ENCODE data around the gene RASSF3. TPM values are rescaled to one million over a fixed set of nuclear protein-coding genes. Genes with fewer than 3 reads are reported as not detected.

The RASSF3 gene, protein sequence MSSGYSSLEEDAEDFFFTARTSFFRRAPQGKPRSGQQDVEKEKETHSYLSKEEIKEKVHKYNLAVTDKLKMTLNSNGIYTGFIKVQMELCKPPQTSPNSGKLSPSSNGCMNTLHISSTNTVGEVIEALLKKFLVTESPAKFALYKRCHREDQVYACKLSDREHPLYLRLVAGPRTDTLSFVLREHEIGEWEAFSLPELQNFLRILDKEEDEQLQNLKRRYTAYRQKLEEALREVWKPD
- total RNA-seq: 43.0 and 46.9 TPM in 2 replicates

DNA sequence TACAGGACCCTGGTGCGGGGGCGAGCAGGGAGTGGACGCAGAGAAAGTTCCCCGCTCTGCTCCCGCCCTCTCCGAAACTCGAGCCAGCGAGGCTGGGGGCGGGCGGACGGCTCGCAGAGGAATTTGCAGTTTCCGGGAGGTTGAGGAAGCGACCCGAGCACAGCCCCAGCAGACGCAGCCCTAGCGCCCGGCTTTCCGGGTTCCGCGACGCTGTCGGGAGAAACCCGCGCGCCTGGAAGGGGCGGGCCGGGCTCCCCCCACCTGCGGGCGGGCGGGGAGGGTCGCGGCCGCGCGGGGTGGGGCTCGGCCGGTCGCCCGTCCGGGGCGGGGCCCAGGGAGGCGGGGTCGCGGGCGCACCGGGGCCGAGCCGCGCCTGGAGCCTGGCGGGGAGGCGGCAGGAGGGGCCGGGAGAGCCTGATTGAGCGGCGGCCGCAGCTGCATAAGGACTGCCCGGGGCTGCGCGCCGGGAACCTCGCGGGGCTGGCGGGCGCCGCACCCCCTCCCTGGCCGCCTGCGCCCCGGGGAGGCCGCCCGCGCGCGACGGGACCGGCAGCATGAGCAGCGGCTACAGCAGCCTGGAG lies at the start of gene RASSF3:
Gene RASSF3, plus strand, starts transcription at position 417 of the 581 bp plus-strand sequence. Its CDS starts 138 bp downstream, at position 555.

Other genes with a start within 250 kb of the RASSF3 start
- gene C12orf56, start 219.7 kb upstream of the RASSF3 start, total RNA-seq: under 0.01 and 0.19 TPM in 2 replicates
- gene XPOT, start 206.1 kb upstream of the RASSF3 start, total RNA-seq: 53.0 and 75.2 TPM in 2 replicates
- gene TBK1, start 158.4 kb upstream of the RASSF3 start, total RNA-seq: 30.5 and 38.6 TPM in 2 replicates
- 174 and 200 TPM in 2 replicates for gene GNS, start 148.9 kb downstream of the RASSF3 start, total RNA-seq
- 10.1 and 13.6 TPM in 2 replicates for gene TBC1D30, start 214.2 kb downstream of the RASSF3 start, total RNA-seq

Data from endothelial cell of coronary artery (primary cell).